ENCODE results near the gene SEMA5B.

The SEMA5B gene

GRCh38 chr3:122996038-122996580, 31.5 kb downstream of the SEMA5B start:
- no peak for DNase-seq (ENCODE audit: low read depth, low spot score)

GRCh38 chr3:122994954-122995353, 32.6 kb downstream of the SEMA5B start:
- no peak for DNase-seq (ENCODE audit: low read depth, low spot score)

- no peak for DNase-seq (ENCODE audit: low read depth, low spot score)
Measured at GRCh38 chr3:122993124-122993978, 34.2 kb downstream of the SEMA5B start.

- no peak for DNase-seq (ENCODE audit: low read depth, low spot score)
Measured at GRCh38 chr3:122992676-122993075, 34.9 kb downstream of the SEMA5B start.

DNA sequence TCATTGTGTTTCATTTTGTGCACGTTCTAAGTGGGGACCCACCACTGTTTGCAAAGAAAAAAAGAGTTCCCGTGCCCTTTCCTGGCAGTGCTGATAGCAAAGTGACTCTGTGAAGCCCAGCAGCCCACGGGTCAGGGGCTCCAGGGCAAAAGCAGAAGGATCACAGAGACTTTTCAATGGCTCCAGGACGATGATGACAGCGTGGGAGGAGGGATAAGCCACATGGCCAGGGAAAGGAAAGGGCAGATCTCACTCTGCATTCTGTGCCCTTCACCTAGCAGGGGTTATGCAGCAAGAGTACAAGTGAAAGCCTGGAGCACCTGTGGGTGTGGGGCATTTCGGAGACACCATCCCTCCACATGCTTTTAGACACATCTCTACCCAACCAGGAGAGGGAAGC, 35.4 kb downstream of the SEMA5B start:
- no peak for DNase-seq (ENCODE audit: low read depth, low spot score)

DNA sequence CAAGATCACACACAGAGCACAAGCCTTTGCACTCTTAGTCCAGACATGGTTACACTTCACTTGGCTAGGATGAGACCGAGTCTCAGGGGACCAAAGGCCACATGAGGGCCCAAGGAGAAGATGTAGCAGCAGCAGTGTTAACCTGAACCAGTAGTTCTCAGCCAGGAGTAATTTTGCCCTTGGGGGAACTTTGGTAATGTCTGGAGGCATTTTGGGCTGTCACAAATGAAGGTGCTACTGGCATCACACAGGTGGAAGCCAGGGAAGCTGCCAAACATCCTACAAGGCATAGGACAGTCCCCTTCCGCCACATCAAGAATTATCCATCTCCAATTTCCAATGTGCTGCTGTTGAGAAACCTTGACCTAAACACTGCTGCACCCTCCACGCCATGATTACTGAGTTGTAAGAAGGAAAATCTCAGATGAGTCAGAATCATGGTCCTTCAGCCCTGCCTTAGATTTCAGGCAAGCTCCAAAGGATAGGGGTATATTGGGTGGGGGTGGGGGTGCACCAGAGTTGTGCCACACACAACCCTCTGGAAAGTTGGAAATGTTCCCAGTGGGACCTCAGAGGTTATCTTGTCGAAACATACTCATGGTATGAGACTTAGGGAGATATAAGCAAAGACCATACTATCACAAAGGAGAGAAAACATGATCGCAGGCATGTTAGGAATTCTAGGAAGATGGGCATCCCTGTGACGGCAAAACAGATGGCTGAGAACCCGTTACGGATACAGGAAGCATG, 36.2 kb downstream of the SEMA5B start:
- DNase-seq (ENCODE audit: low read depth, low spot score) = no peak

GRCh38 chr3:122989856-122990575, 37.5 kb downstream of the SEMA5B start:
- DNase-seq (ENCODE audit: low read depth, low spot score) = no peak

GRCh38 chr3:122988508-122988907, 39.1 kb downstream of the SEMA5B start:
- DNase-seq (ENCODE audit: low read depth, low spot score) = no peak

DNA sequence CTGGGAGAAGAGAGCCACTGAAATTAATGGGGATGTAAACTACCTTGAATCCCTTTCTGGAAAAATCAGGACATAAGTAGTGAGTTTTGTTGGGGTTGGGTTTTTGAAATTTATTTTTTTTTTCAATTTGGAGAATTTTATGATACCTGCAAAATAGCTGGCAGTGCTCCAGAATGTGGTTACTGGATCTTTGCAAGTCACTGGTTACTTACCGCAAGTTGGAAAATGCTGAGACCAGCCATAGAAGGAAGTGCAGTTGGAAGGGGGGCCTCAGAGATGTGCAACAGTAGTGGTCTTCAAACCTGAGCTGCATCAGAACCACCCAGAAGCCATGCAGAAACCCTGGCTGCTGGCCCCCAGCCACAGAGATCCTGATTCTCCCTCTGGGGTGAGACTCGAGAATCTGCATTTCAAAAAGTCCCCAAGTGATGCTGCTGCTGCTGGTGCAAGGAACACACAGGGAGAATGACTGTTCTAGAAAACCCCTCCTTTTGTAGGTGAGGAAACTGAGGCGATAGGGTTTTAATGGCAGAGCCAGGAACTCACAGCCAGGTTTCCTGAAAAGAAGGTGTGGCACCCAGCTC, 39.7 kb downstream of the SEMA5B start:
- DNase-seq (ENCODE audit: low read depth, low spot score) = no peak

GRCh38 chr3:122987231-122987630, 40.3 kb downstream of the SEMA5B start:
- no peak for DNase-seq (ENCODE audit: low read depth, low spot score)

DNA sequence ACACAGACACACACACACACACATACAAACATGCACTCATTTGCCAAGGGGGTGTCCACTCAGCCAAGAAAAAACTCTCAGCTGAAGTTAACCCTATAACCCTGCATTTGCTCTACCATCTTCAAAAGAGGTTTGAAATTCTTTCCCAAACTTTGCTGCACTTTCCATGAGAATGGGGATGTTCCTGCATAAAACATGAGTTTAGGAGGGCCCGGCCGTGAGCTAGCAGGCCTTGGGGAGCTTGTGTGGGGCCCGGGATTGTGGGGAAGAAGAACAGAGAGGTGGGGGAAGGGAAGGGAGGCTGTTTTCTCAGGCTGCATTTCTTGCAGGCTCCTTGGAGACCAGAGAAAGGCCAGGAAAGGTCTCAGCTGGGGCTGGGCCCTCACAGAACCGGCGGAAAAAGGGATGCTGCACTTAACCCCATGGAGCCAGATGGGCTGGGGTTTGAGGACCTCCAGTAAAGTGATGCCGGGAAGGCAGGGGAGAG, 40.8 kb downstream of the SEMA5B start:
- DNase-seq (ENCODE audit: low read depth, low spot score) = no peak

DNA sequence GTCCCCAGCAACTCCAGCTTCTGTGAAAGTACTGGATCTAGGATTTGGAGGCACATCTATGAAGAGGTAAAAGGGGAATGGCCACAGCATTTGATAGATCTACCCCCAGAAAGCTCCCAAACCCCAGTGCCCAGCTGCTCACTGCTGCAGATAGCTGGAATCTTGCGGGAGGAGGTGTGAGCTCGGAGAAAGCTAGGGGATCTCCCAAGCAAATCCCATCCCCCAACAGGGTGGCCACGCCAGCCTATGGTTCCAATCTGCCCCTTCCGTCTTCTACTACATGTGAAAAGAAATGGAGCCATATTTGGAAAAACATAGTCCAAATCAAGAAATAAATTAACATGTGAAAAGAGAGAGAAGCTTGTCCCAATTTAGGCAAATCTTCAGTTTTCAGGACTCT, 42.0 kb downstream of the SEMA5B start:
- no peak for DNase-seq (ENCODE audit: low read depth, low spot score)

DNA sequence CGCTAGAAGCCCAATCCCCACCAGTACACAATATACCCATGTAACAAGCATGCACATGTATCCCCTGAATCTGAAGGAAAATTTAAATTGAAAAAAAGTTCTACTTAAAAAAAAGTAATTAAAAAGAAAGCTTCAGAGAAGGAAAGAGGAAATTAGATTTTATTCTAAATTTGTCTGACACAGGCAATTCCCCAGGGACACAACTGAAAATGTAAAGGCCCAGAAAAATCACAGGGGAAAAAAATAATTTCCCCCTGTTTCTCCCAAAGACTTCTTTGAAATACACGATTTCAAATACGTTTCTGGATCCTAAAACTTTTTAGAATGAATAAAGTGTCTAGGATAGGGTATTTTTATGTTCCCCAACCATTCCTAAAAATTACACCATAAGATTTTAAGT, 42.9 kb downstream of the SEMA5B start:
- no peak for DNase-seq (ENCODE audit: low read depth, low spot score)

- DNase-seq (ENCODE audit: low read depth, low spot score) = no peak
Measured at GRCh38 chr3:122984007-122984406, 43.6 kb downstream of the SEMA5B start.

DNA sequence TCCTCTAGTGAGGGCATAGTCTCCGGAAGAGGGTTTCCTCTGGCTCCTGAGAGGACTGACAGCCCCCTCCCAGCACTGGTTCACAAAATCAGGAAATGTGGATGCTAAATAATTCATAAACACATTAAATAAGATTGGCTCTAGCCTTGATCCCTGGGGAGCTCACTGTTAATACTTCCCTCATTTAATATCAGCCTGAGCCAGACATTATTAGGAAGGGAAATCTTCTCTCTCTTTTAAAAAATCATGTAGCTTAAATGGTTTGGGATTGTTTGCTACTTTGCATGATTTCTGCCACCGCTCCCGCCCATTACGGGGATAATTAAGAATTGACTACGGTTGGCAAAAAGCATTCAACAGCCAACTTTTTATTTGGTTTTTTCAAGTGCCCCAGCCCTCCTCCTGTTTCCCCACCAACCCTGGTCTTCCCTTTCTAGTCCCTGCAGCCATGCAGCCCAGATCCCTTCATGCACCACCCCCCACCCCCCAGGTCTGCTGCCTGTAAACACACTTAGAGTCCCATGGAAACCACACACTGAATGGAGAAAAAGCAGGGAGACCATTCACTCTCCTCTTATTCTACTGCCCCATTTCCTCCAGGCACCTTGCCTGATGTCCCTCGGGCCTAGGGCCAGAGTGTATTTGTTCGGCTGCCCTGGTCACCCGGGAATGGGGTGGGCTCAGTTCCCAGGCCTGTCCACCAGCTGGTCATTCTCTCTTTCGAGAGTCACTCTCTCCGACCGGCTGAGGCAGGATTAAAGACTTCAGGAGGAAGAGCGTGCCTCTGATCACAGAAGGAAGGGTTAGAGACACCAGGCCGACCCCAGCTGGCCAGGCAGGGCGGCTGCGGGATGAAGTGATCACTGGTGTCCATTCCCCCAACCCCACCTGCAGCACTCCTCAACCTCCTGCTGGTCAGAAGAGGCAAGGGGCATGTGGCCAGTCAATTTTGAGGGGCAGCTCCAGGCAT, 45.1 kb downstream of the SEMA5B start:
- no peak for DNase-seq (ENCODE audit: low read depth, low spot score)

- no peak for DNase-seq (ENCODE audit: low read depth, low spot score)
Measured at GRCh38 chr3:122979211-122979610, 48.4 kb downstream of the SEMA5B start.

GRCh38 chr3:122978569-122978968, 49.0 kb downstream of the SEMA5B start:
- no peak for DNase-seq (ENCODE audit: low read depth, low spot score)

DNA sequence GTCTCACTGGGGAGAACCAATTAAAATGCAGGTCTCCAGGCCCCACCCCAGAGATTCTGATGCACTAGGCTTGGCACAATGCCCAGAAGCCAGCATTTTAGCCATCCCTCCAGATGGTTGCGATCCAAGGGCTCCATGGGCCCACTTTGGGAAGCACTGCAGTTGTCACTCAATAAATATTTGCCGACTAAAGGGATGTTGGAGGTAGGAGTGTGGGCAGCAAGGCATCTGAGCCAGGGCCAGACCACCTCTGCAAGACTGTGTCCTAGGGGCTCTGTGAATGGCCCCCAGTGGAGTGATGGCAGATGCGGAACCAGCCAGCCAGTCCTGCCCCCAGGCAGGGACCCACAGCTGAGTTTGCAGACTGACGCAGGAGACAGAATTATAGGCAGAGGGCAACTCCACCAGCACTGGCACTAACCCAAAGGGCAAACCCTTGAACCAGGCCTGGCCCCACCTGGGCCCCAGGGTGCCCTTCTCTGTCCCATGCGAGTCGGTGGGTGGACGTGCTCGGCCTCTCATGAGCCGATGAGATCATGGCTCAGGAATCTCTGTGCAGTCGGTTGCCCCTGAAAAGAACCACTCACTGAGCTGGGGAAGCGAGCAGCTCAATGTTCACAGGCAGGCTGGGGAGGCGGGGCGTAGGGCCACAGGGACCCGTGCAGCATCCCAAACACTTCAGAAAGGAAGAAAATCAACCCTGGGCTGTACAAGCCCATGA, 49.7 kb downstream of the SEMA5B start:
- DNase-seq (ENCODE audit: low read depth, low spot score) = peak; percentile 4

DNA sequence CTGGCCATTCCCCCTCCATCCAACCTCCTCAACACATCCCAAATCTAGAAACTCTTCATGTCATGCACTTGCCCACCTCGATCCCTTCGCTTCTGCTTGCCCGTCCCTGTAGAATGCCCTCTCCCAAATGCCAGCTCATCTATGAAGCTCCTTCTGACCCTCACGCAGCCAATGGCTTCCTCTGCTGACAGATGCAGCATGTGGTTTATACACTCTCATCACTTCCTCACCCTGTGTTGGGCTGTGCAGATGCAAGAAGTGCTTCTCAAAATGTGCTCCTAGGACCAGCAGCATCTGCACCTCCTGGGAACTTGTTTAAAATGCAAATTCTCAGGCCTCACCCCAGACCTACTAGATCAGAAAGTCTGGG, 51.7 kb downstream of the SEMA5B start:
- no peak for DNase-seq (ENCODE audit: low read depth, low spot score)
